GM10248 (cell line): ENCODE measurements around the gene CLNK.

Experiments
- CTCF ChIA-PET: fragments of 300-600 bp; sonication (Branson Sonifier 250); formaldehyde crosslinking; extraction: SDS; loops from one replicate; lab custom pipeline; 2021; ENCODE audit warnings: antibody characterized with exemption; lab: Yijun Ruan, JAX
- POLR2A ChIA-PET: fragments of 350-650 bp; sonication (Branson Sonifier 250); formaldehyde crosslinking; extraction: SDS; loops from one replicate; lab custom pipeline; 2020; ENCODE audit warnings: antibody characterized with exemption; lab: Yijun Ruan, JAX
- DNase-seq: peaks from one replicate; pipeline ENCODE4 v3.0.0; 2012; ENCODE audit errors: extremely low spot score
- TF ChIP-seq, protein P1 (sequence below): IDR thresholded peaks from 2 replicates; pipeline ENCODE4 v1.5.1; 2012; ENCODE audit warnings: mild to moderate bottlenecking, low read depth; ENCODE audit errors: extremely low read depth, missing control alignments, control extremely low read depth

CLNK gene

GRCh38 chr4:10571909-10572308, 112.7 kb downstream of the CLNK start:
- no peak for DNase-seq
- ChIA-PET POLR2A (no interaction called here), CTCF (interaction anchor here (1.0 to 1.6 kb wide), 4 partner anchors 10 to 852 kb away, joined by 3 to 5 read pairs (median 3); no protein-coding TSS in a partner anchor)
- TF ChIP-seq, protein P1, sequence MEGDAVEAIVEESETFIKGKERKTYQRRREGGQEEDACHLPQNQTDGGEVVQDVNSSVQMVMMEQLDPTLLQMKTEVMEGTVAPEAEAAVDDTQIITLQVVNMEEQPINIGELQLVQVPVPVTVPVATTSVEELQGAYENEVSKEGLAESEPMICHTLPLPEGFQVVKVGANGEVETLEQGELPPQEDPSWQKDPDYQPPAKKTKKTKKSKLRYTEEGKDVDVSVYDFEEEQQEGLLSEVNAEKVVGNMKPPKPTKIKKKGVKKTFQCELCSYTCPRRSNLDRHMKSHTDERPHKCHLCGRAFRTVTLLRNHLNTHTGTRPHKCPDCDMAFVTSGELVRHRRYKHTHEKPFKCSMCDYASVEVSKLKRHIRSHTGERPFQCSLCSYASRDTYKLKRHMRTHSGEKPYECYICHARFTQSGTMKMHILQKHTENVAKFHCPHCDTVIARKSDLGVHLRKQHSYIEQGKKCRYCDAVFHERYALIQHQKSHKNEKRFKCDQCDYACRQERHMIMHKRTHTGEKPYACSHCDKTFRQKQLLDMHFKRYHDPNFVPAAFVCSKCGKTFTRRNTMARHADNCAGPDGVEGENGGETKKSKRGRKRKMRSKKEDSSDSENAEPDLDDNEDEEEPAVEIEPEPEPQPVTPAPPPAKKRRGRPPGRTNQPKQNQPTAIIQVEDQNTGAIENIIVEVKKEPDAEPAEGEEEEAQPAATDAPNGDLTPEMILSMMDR, result no peak

DNA sequence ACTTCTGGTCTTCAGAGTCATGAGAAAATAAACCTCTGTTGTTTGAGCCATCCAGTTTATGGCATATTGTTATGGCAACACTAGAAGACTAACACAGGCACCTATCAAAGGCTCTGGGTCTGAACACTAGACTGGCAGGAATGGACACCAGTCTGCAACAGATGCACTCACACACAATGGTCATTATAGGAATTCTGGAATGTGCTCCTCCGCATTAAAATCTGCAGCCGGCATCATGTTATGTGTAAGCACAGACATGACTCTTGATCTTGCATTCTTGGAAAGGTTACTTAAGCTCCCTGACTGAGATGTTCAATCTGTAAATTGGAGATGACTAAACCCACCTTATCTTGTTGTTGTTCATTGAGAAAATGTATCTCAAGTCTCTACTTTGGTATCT, 115.1 kb downstream of the CLNK start:
- DNase-seq, result no peak
- TF ChIP-seq, protein P1, result no peak
- ChIA-PET POLR2A (no interaction called here), CTCF (no interaction called here)

- DNase-seq, result no peak
- POLR2A ChIA-PET, result no interaction called here
- TF ChIP-seq, protein P1, result no peak
- CTCF ChIA-PET, result interaction anchor here (1.2 kb wide), 2 partner anchors 14 to 15 kb away, joined by 3 to 4 read pairs; no protein-coding TSS in a partner anchor
These were observed 116.8 kb downstream of the CLNK start for GRCh38 chr4:10567766-10568165.

GRCh38 chr4:10565166-10565780, 119.3 kb downstream of the CLNK start:
- TF ChIP-seq, protein P1, result no peak
- ChIA-PET CTCF (interaction anchor here (1.9 to 2.2 kb wide), 2 partner anchors 10 to 11 kb away, joined by 5 read pairs; no protein-coding TSS in a partner anchor), POLR2A (interaction anchor here (0.6 kb wide), 1 partner anchor 35 kb away, joined by 3 read pairs; no protein-coding TSS in a partner anchor)
- DNase-seq, result no peak

DNA sequence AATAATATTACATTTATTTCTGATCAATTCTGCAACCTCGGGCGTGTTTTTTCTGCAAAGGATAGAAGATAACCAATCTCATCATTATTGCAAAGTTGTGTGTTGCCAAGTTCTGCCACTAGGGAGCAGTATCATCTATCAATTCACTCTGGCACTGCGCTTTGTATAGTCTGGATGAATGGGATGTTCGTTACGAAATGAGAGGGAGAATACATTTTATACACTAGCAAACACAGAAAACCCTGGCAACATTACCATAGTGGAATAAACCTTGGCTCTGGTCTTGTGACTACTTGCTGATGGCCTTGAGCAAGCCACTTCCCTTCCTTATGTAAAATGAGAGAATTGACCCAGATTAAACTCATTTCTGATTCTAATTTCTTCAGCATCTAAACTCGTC, 129.9 kb downstream of the CLNK start:
- POLR2A ChIA-PET, result no interaction called here
- CTCF ChIA-PET, result interaction anchor here (0.9 to 10.2 kb wide), 17 partner anchors 9 to 1172 kb away, joined by 3 to 74 read pairs (median 4); no protein-coding TSS in a partner anchor
- TF ChIP-seq, protein P1, result peak; percentile 80
- DNase-seq, result peak; percentile 37

GRCh38 chr4:10554121-10554520, 130.4 kb downstream of the CLNK start:
- DNase-seq, result no peak
- TF ChIP-seq, protein P1, result no peak
- POLR2A ChIA-PET, result no interaction called here
- CTCF ChIA-PET, result interaction anchor here (0.6 to 10.2 kb wide), 16 partner anchors 10 to 1172 kb away, joined by 3 to 74 read pairs (median 3); partner anchors contain the start of gene HS3ST1
